Renal cortical epithelial cell (primary cell): ENCODE results near the gene GRIK4. TPM values are rescaled to one million over a fixed set of nuclear protein-coding genes. Genes with fewer than 3 reads are reported as not detected.
"Not testable (repeated sequence)": the region's sequence is repeated elsewhere in the genome, so short reads cannot be mapped to it uniquely, and the experiment has no call there.

ENCODE experiments used
- DNase-seq: peaks from one replicate; pipeline ENCODE4 v3.0.0-alpha.2; 2011; ENCODE audit warnings: low read depth
- total RNA-seq: library from RNA; depleted of rRNA; stranded (reverse); fragments of >200 nt; gene quantifications from 2 replicates; pipeline ENCODE4 v1.2.3, GENCODE V29; 2014

GRIK4 gene
- total RNA-seq: under 0.01 TPM in 1 of 2 replicates, not detected in the other

GRCh38 chr11:120511116-120511819 is at the start of gene GRIK4:
TSS of gene GRIK4 (plus strand) at chr11:120511748. CDS start at chr11:120660319, 148,571 bp downstream.
- DNase-seq: no peak

GRCh38 chr11:120462825-120463224 is 48.7 kb upstream of the GRIK4 start:
- no peak for DNase-seq

DNA sequence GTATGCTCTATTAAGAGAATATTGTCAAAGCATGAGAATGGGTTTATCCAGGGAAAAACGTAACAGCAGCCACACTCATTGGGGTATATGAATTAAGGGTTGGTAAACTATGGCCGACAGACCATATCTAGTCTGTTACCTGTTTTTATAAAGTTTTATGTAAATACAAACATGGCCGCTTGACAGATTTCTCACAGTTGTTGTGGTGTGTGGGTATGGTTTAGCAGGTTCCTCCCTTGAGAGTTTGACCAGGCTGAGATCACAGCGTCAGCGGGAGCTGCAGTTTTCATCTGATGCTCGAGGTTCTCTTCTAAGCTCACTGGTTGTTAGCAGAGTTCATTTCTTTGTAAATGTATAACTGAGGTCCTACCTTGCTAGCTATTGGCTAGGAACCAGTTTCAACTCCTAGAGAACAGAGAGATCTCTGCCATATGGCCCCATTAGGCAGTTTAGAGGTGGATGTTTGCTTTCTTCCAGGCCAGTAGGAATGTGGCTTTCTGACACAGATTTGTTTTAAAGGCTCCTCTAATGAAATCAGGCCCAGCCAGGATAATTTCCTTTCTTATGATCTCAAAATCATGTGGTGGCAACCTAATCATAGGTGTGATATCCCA is 45.5 kb upstream of the GRIK4 start:
- no peak for DNase-seq

DNA sequence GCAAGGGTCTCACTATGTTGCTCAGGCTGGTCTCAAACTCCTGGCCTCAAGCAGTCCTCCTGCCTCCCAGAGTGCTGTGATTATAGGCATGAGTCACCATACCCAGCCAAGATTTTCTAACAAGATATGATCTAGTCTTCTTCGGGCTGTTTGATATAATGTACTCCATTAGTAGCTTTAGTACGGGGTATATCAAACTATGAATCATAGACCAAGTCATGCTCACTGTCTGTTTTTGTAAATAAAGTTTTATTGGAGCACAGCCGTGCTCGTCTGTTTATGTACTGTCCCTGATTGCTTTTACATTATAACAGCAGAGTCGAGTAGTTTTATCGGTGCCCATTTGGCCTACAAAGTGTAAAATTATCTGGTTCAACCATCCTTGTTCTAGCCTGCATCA is 43.9 kb upstream of the GRIK4 start:
- no peak for DNase-seq

- peak; percentile 63 for DNase-seq
Observed at GRCh38 chr11:120471131-120471530, 40.4 kb upstream of the GRIK4 start.

DNA sequence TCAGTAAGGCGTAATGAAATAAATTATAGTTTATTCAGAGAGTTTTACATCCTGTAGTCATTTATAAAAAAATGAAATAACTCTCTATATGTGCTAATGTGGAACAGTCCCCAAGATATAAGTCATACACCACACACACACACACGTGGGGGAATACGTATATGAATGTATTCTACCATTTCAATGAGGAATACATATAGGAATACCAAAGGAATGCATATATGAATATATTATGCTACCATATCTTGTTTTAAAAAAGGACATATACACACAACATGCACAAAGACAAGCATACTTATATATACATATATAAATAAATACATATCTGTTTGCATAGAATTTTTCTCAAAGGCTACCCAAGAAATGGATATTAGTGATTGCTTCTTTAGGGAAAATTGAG is 39.6 kb upstream of the GRIK4 start:
- DNase-seq: no peak

GRCh38 chr11:120473503-120473902 is 38.0 kb upstream of the GRIK4 start:
- DNase-seq: no peak

GRCh38 chr11:120482149-120482548 is 29.4 kb upstream of the GRIK4 start:
- DNase-seq: peak; percentile 9

DNA sequence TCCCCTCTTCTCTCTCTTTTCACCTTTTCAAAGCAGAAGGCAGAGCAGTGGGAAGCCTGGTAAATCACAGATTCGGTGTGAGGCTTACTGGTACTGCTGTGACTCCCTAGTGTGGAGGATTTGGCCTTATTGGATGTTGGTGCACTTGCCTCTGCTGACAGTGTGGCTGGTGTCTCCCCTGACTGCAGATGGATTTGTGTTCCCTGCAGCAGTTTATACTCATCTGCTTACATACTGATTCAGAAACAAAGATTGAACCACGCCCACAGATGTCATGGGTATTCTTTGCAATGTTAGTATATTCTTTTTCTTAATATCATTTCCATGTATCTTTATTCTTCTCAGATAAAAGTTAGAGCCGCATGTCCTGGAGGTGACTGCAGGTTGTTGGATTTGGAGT is 26.8 kb upstream of the GRIK4 start:
- no peak for DNase-seq

GRCh38 chr11:120486138-120486537 is 25.4 kb upstream of the GRIK4 start:
- no peak for DNase-seq

GRCh38 chr11:120489799-120490198 is 21.7 kb upstream of the GRIK4 start:
- DNase-seq: no peak

DNA sequence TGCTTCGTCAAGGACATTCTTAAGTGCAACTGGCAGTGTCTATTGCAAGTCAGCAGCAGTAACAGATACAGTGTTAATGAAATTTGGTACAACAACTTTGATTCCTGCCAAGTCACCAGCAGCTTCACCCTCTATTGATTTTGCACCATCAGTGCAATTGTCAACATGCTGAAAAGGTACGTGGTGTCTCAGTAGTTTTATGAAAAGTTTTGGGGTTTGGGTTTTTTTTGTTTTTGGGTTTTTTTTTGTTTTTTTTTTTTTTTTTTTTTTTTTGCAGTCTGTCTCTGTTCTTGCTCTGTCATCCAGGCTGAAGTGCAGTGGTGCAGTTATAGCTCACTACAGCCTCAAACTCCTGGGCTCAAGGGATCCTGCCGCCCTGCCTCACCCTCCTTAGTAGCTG is 19.1 kb upstream of the GRIK4 start:
- DNase-seq: no peak

- no peak for DNase-seq
Observed at GRCh38 chr11:120494595-120494994, 17.0 kb upstream of the GRIK4 start.

DNA sequence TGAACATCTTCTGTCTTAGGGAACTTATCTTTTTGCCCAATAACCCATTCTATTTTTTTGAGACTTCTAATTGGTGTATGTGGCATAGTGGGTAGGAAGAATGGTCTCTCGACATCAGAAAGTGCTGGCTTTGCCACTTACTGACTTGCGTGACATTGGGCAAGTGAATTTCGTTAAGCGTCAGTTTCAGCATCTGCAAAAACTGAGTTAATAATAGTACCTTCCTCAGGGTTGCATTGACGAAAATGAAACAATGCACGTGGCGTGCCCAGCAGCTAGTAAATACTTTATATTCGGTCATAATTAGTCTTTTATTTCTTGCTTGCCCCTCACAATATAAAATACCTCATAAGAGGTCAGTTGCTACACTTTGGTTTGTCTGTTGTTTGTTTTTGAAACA is 12.5 kb upstream of the GRIK4 start:
- no peak for DNase-seq

GRCh38 chr11:120499859-120500258 is 11.7 kb upstream of the GRIK4 start:
- DNase-seq: no peak

GRCh38 chr11:120500414-120501071 is 11.0 kb upstream of the GRIK4 start:
- no peak for DNase-seq

GRCh38 chr11:120501440-120501839 is 10.1 kb upstream of the GRIK4 start:
- no peak for DNase-seq

- peak; percentile 80 for DNase-seq
Observed at GRCh38 chr11:120501976-120502755, 9.4 kb upstream of the GRIK4 start.

DNA sequence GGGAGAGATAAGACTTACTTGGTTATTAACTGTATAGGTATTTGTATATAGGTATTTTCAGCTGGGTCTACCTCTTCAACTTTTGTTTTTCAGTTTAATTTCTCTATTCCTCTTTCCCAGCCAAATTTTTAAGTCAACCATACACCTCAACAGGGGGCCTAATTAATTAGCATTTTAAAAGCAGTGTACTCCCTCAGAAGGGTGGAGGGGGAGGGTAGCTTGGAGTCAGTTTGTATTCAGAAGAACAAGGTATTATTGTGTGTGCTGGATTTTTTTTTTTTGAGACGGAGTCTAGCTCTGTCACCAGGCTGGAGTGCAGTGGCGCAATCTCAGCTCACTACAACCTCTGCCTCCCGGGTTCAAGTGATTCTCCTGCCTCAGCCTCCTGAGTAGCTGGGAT is 8.0 kb upstream of the GRIK4 start:
- not testable (repeated sequence) for DNase-seq

DNA sequence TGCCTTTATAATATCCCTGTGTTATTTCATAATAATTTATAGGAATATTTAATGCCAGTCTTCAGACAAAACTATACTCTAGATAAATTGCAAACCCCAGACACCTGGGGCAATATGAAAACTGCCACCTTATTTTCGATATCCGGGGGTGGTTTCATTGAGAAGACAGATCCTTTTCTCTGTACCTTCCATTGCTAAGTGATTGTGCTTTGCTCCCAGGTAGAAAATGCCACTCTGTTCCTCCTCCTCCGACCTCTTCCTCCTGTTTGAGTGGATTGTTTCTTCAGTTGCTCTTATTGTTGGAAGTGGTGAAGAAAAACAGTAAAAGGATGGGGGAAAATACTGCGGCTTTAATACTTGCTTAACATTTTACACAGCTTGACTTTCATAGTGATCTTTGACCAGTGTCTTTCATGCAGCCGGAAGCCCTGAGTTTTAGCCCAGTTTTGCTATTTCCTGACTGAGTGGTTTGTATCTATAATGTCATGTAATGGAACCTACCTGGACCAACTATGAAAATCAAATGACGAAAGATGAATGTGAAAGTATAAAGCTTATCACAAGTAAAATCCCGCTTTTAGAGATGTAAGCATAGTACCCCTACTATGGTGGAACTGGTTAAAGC is 5.6 kb upstream of the GRIK4 start:
- DNase-seq: no peak

- no peak for DNase-seq
Observed at GRCh38 chr11:120509346-120510053, 2.0 kb upstream of the GRIK4 start.
